GM21515 (cell line): ENCODE results near the gene SCN5A.

Experiments
- ATAC-seq: cut with Tn5 transposase; IDR thresholded peaks from one replicate; pipeline ENCODE4 v1.9.1; 2021; ENCODE audit not compliant: unreplicated experiment

Gene SCN5A

DNA sequence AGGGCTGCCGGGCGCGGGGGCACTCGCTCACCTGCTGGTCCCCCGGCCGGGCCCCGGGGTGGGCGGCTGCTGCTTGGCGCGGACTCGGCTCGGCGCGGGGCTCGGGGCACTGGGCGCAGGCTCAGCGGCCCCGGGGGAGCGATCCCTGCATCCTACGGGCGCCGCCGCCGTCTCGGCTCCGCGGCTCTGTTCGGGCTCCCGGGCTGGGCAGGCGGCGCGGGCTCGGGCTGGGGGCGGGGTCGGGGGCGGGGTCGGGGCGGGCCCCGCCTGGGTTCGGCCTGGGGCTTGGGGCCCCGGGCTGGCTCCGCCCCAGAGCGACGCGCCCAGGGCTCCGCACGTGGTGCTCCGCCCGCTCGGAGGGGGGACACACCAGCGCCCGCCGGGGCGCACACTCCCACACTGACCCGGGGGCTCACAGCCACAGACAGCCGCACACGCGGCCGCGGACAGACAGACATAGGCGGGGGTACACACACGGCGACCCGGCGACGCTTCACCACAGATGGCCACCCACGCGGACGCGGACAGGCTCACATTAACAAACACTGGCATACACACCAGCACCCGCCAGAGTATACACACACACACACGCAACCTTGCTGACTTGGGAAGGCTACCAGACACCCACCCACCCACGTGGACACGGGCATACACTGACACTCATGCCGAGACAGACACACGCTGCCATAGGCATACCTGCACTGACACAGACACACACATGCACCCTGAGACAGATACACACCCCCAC, at the start of gene SCN5A:
SCN5A (minus strand) TSS at position 188 of the 748 bp plus-strand sequence. CDS start 16,380 bp downstream, outside the sequence.
- ATAC-seq, result no peak

DNA sequence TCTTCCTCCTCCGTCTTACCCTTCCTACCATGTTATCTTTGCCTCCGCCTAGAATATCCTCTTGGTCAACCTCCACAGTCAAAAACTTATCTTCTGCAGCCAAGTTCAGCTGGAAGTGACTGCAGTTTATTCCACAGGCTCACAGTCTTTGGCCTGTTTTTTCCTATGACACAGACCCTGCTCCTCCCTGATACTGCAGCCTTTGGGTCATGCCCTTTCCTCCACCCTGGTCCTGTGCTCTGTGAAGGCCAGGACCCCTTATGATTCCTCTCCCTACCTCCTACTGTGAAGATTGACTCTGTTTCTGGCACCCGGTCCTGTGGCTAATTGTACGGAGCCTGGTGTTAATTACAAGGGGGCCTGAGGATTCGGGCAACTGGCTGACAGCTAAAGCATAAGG, 49.3 kb upstream of the SCN5A start:
- ATAC-seq, result no peak

- no peak for ATAC-seq
Measured at GRCh38 chr3:38698061-38698460, 48.6 kb upstream of the SCN5A start.

- ATAC-seq, result no peak
Measured at GRCh38 chr3:38696034-38696433, 46.5 kb upstream of the SCN5A start.

DNA sequence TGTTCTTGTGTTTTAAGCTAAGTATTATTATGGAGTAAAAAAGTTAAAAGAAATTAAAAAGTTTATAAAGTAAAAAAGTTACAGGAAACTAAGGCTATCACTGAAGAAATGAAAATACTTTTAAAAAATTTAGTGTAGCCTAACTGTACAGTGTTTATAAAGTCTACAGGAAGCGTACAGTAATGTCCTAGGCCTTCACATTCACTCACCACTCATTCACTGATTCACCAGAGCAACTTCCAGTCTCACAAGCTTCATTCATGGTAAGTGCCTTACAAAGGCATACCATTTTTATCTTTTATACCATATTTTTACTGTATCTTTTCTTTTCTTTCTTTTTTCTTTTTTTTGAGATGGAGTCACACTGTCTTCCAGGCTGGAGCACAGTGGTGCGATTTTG, 40.7 kb upstream of the SCN5A start:
- ATAC-seq, result no peak

GRCh38 chr3:38689774-38690173, 40.3 kb upstream of the SCN5A start:
- ATAC-seq, result no peak

- ATAC-seq, result no peak
Measured at GRCh38 chr3:38689346-38689745, 39.9 kb upstream of the SCN5A start.

DNA sequence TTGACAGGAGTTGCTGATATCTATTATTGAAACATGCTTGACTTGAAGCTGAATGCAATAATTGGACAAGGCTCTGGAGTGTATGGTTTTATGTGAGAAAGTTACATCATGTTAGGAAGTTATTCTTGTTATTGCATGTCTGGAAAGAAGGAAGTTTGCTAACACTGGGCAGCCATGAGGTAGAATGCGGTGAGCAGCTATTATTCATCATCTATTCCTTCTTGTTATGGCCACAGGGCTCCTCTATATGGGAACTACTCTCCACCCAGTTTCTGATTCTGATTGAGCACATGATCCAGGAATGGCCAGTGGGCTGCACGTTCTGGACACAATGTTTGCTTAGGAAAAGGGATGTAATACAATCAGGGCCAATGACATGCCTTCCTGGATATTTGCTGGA, 37.8 kb upstream of the SCN5A start:
- no peak for ATAC-seq

DNA sequence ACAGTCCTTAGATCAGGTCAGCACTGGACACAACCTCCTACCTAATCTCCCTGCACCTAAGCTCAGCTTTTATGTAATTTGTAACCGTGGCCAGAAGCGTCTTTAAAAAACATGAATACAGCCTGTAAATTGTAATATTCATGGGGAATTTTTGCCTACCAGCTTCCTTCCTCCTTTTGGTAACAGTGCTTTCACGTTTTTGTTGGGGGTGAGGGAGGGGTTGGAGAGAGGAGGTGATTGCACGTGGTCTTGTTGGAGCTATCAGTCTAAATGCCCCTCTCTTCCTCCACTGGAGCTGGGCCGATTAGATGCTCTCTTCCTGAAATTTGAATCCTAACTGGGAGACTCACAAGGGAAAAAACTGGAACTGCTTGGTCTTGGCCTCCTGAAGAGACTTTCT, 35.1 kb upstream of the SCN5A start:
- ATAC-seq, result no peak

DNA sequence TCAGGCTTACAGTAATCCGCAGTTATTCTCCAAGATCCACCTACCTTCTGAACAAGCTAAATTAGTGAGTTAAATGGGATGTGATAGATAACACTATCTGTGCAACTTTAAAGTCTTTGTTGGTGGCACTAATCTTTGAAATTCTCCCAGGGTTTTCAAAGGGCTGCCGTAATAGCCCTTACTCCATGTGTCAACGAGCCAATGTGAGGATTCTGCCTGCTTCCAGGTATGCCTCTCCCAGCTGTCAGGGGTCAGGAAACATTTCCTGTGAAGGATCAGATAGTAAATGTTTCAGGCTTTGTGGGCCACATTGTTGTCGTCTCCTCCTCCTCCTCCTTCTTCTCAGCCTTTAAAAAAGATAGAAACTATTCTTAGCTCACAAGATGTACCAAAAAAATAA, 20.2 kb upstream of the SCN5A start:
- no peak for ATAC-seq

DNA sequence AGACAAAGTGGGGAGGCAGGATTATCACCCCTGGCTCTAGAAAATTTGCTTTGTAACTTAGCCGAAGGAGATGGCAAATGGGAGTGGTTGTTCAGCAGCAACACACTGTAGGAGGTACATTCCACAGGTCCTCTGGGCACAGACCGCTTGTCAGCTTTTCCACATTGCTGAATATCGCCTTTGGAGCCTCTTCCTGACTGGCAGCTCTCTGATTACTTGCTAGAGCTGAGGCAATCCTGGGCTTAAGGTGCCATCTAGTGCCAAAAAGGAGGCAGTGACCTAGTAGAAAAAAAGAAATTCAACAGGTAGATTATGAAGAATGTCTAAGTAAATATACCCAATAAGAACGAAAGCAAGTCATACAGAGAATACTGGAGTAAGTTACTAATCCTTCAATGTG, 13.1 kb upstream of the SCN5A start:
- no peak for ATAC-seq

GRCh38 chr3:38658841-38659240, 9.4 kb upstream of the SCN5A start:
- no peak for ATAC-seq

DNA sequence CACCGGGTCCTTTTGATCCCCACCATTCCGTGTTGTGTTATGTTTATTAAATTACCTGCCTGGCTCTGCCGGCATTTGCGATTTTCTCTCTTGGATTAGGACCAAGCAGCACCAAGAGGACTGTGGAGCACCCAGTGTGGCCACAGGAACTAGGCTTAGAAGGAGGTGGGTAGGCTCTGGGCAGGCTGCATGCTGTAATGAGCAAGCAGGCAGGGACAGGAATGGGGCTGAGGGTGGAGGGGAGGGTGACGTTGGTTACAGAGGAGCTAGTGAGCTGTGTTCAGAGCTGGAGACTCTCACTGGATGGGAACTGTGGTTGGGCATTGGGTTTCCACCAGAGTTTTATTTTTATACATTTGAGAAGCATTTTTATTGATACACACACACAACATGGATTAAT, 7.9 kb upstream of the SCN5A start:
- ATAC-seq, result no peak

- ATAC-seq, result no peak
Measured at GRCh38 chr3:38655708-38656300, 6.3 kb upstream of the SCN5A start.

GRCh38 chr3:38653685-38654537, 4.4 kb upstream of the SCN5A start:
- ATAC-seq, result no peak

GRCh38 chr3:38652934-38653333, 3.4 kb upstream of the SCN5A start:
- no peak for ATAC-seq

DNA sequence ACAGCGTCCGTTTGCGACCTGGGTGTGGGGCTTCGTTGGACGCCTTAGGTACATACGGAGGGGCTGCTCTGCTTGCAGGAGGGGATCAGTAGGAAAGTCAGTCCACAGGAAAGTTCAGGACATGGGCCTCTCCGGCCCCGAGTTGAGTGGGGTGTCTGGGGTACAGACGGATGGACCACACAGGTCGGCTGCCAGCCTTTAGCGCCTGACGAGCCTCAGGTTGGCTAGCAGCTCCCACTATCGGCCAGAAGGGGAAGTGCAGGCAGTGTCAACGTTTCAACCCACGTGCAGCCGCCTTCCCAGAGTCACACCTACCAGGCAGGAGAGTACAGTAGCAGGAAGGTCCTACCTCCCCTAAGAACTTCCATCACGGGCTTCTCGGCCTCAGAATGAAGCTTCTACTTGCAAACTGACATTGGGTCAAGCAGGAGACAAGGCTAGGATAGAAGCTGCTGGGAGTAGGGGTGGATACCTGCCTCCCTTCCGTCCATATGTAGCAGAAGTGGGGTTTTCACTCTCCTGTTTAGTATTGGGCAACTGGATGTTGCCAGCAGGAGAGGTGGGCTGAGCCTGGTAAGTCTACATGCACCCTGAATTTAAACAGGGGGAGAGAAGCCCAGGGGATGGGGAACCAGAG, 1.8 kb upstream of the SCN5A start:
- peak; percentile 71 for ATAC-seq

DNA sequence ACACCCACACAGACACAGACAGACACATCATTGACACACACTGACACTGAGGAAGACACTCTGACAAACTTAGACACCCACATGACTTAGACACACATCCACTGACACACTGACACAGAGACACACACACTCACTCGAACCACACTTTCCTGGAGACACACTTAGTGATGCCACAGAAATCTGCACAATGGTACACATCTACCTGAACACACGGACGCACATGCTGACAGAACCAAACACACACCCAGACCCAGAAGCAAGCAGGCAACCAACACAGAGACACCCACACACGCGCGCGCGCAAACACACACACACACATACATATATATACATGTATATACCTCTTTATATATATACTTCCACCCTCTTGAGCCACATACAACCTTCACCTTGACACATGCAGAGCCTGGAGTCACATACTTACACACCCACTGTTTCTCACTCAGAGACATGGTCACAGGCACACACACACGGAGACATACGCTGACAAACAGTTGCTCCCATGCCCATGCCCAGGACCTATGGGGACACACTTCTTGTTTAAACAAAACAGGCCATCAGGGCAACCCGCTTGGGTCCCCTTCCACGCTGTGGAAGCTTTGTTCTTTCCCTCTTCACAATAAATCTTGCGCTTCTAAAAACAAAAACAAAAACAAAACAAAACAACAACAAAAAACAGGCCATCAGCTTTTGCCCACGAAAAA, 913 bp upstream of the SCN5A start:
- ATAC-seq, result no peak

DNA sequence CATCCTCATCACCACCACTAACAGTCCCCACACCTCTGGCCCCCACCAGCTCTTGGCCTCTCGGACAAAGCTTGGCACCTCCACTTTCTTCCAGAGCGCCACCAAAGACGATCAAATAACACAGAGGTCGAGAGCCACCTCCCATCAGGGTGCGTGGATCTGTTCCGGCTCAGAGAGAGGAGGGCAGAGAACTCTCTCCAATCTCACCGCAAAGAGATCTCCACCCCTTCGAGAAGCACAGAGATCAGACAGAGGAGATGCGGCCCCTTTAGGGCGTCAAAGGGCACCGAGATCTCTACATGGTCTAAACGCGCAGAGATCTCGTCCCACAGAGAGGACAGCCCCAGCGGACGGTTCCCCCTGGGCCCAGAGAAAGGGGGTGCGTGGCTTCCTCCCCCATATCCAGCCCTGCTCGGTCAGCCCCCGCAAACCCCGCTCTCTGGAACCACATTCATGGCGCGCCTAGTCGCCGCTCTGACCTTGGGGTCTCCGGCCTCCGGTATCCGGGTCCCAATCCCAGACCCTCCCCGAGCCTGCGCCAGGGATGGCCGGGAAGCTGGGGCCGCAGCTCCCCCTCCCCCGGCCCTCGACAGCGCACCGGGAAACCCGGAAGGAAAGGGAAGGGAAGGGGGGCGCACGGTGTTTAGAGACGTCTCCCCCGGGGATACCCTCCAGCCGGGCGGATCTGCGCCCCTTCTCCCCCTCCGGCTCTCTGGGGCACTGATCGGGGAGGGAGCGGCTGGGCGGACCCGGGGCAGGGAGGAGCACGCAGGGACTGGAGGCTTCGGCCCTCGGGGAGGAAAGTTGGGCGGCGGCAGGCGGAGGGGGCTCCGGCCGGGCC, 608 bp downstream of the SCN5A start:
- ATAC-seq, result no peak
